HEK293T (cell line): ENCODE measurements around the gene SLC3A2.

Source experiments
- CTCF ChIA-PET: fragments of 350-600 bp; formaldehyde crosslinking; extraction: SDS; loops from one replicate; lab custom pipeline; 2021; ENCODE audit warnings: antibody characterized with exemption, inconsistent platforms; lab: Yijun Ruan, JAX
- POLR2A ChIA-PET: fragments of 350-600 bp; formaldehyde crosslinking; extraction: SDS; loops from one replicate; lab custom pipeline; 2020; ENCODE audit warnings: antibody characterized with exemption, inconsistent platforms; lab: Yijun Ruan, JAX
- DNase-seq: peaks from one replicate; pipeline ENCODE4 v3.0.0; 2012; ENCODE audit warnings: mixed read lengths; ENCODE audit errors: extremely low spot score
- ARNT ChIP-seq: fragments of 450-650 bp; IDR thresholded peaks from 2 replicates; pipeline ENCODE4 v1.6.1; 2017; ENCODE audit warnings: mild to moderate bottlenecking
- BHLHE40 ChIP-seq: fragments of 450-650 bp; IDR thresholded peaks from 2 replicates; pipeline ENCODE4 v1.6.1; 2016; ENCODE audit warnings: mild to moderate bottlenecking, moderate library complexity, borderline replicate concordance
- CTBP1 ChIP-seq: fragments of 450-650 bp; IDR thresholded peaks from 2 replicates; pipeline ENCODE4 v1.6.1; 2016; ENCODE audit warnings: borderline replicate concordance
- ELF4 ChIP-seq: fragments of 450-650 bp; IDR thresholded peaks from 2 replicates; pipeline ENCODE4 v1.6.1; 2017; ENCODE audit warnings: antibody characterized with exemption
- FOXA1 ChIP-seq: fragments of 450-650 bp; IDR thresholded peaks from 2 replicates; pipeline ENCODE4 v1.6.1; 2016; ENCODE audit warnings: mild to moderate bottlenecking
- FOXK2 ChIP-seq: fragments of 450-650 bp; IDR thresholded peaks from 2 replicates; pipeline ENCODE4 v1.6.1; 2016; ENCODE audit warnings: mild to moderate bottlenecking
- FOXM1 ChIP-seq: fragments of 450-650 bp; IDR thresholded peaks from 2 replicates; pipeline ENCODE4 v1.6.1; 2017; ENCODE audit warnings: mild to moderate bottlenecking, borderline replicate concordance
- HDGF ChIP-seq: fragments of 450-650 bp; IDR thresholded peaks from 2 replicates; pipeline ENCODE4 v1.6.1; 2017; ENCODE audit warnings: antibody characterized with exemption, borderline replicate concordance
- L3MBTL2 ChIP-seq: fragments of 450-650 bp; conservative IDR thresholded peaks from 2 replicates; pipeline ENCODE4 v1.6.1; 2016; ENCODE audit warnings: mild to moderate bottlenecking
- LEF1 ChIP-seq: fragments of 450-650 bp; IDR thresholded peaks from 2 replicates; pipeline ENCODE4 v1.6.1; 2017; ENCODE audit warnings: mild to moderate bottlenecking, borderline replicate concordance
- NFRKB ChIP-seq: fragments of 450-650 bp; IDR thresholded peaks from 2 replicates; pipeline ENCODE4 v1.6.1; 2016; ENCODE audit warnings: mild to moderate bottlenecking, moderate library complexity
- PKNOX1 ChIP-seq: fragments of 450-650 bp; IDR thresholded peaks from 2 replicates; pipeline ENCODE4 v1.6.1; 2016
- SP1 ChIP-seq: fragments of 450-650 bp; IDR thresholded peaks from 2 replicates; pipeline ENCODE4 v1.6.1; 2017
- SUZ12 ChIP-seq: fragments of 450-650 bp; IDR thresholded peaks from 2 replicates; pipeline ENCODE4 v1.6.1; 2016; ENCODE audit warnings: mild to moderate bottlenecking
- TARDBP ChIP-seq: fragments of 450-650 bp; IDR thresholded peaks from 2 replicates; pipeline ENCODE4 v1.6.1; 2016
- ZNF384 ChIP-seq: fragments of 450-650 bp; IDR thresholded peaks from 2 replicates; pipeline ENCODE4 v1.6.1; 2016

Gene SLC3A2

GRCh38 chr11:62852523-62853188, 28.0 kb upstream of the SLC3A2 start:
- no peak for DNase-seq
- TF ChIP-seq SUZ12 (no peak), L3MBTL2 (no peak), ARNT (no peak), PKNOX1 (no peak), FOXM1 (no peak), HDGF (no peak), SP1 (no peak), BHLHE40 (no peak), FOXK2 (no peak)
- ChIA-PET CTCF (no interaction called here), POLR2A (interaction anchor here (1.0 to 9.9 kb wide), 10 partner anchors 9 to 188 kb away, joined by 3 to 331 read pairs (median 8); partner anchors contain the start of genes C11orf98, CSKMT, SLC3A2 and TMEM179B)

- no peak for TF ChIP-seq SP1
- TF ChIP-seq FOXK2, result no peak
- TF ChIP-seq ZNF384, result no peak
- no peak for TF ChIP-seq HDGF
- no peak for TF ChIP-seq SUZ12
- TF ChIP-seq NFRKB, result 0 out of 2 replicates have a peak, but pooled peaks have one; percentile 31
- no peak for TF ChIP-seq LEF1
- no peak for TF ChIP-seq TARDBP
- DNase-seq, result no peak
- POLR2A ChIA-PET, result interaction anchor here (1.0 to 9.9 kb wide), 14 partner anchors 9 to 436 kb away, joined by 3 to 331 read pairs (median 43); partner anchors contain the start of genes BSCL2, GNG3, HNRNPUL2 and SLC3A2
- CTCF ChIA-PET, result interaction anchor here (0.5 to 1.0 kb wide), 3 partner anchors 61 to 172 kb away, joined by 3 to 6 read pairs (median 3); no protein-coding TSS in a partner anchor
These were observed 27.3 kb upstream of the SLC3A2 start for GRCh38 chr11:62853279-62853965.

- DNase-seq, result no peak
- TF ChIP-seq ELF4 (no peak), L3MBTL2 (no peak), FOXK2 (no peak), FOXA1 (no peak), NFRKB (no peak), CTBP1 (no peak), SP1 (no peak), PKNOX1 (no peak), LEF1 (no peak), SUZ12 (no peak), ARNT (no peak), HDGF (no peak), TARDBP (no peak), ZNF384 (no peak), BHLHE40 (no peak)
- POLR2A ChIA-PET, result interaction anchor here (1.0 to 9.9 kb wide), 18 partner anchors 9 to 436 kb away, joined by 3 to 331 read pairs (median 18); partner anchors contain the start of genes BSCL2, GNG3, HNRNPUL2 and SLC3A2
- CTCF ChIA-PET, result interaction anchor here (0.9 to 1.0 kb wide), 2 partner anchors 62 to 68 kb away, joined by 3 to 6 read pairs; no protein-coding TSS in a partner anchor
These were observed 26.5 kb upstream of the SLC3A2 start for GRCh38 chr11:62854013-62854824.

- ChIA-PET POLR2A (interaction anchor here (1.0 to 9.9 kb wide), 30 partner anchors 10 to 202 kb away, joined by 3 to 331 read pairs (median 10); partner anchors contain the start of genes BSCL2, C11orf98, CSKMT and GNG3), CTCF (no interaction called here)
- no peak for TF ChIP-seq L3MBTL2
- TF ChIP-seq ZNF384, result no peak
- no peak for TF ChIP-seq LEF1
- TF ChIP-seq NFRKB, result no peak
- no peak for TF ChIP-seq SUZ12
- no peak for TF ChIP-seq CTBP1
- no peak for TF ChIP-seq PKNOX1
- TF ChIP-seq FOXK2, result no peak
- TF ChIP-seq ELF4, result no peak
- no peak for TF ChIP-seq FOXA1
- no peak for TF ChIP-seq BHLHE40
- TF ChIP-seq SP1, result no peak
- TF ChIP-seq TARDBP, result no peak
- TF ChIP-seq HDGF, result no peak
- no peak for TF ChIP-seq ARNT
- TF ChIP-seq FOXM1, result no peak
- DNase-seq, result no peak
These were observed 25.7 kb upstream of the SLC3A2 start for GRCh38 chr11:62854825-62855570.
